ENCODE data around the gene NAP1L2. TPM values are rescaled to one million over a fixed set of nuclear protein-coding genes. Genes with fewer than 3 reads are reported as not detected.

Gene NAP1L2
- total RNA-seq, 1 experiment from 2014 or later = not detected

DNA sequence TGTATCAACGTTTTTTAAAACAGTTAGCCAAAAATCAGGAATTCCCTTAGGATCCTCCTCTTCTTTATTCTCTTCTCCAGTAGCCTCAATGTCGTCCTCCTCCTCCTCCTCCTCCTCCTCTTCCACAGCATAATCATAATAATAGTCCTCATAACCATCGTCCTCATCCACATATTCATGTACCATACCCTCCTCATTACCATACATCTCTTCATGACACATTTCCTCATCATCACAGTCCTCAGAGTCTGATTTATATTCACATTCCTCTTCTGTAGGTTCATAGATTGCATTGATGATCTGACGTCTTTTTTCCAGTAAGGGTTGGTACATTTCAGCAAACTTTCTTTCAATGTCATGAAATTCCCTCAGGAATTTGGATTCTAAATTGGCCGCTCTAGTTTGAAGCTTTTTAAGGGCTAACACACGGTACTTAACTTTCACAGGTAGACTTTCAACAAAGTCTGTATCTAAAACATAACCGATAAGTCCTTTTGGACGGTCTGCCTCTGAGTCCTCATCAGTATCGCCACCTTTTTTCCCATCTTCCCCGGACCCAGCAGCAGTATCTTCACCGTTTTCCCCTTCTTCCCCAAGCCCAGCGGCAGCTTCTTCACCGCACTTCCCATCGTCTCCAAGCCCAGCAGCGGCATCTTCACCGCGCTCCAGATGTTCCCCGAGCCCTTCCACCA, 771 bp downstream of the NAP1L2 start:
- CTCF ChIA-PET = no interaction called here
- Histone ChIP-seq H3K9me2 (ENCODE audit: insufficient read depth) (no peaks in the 10 kb centered on the region), H3K27me3 (ENCODE audit: insufficient read depth, low read length) (no peaks in the 10 kb centered on the region), H3K4me1 (ENCODE audit: control insufficient read depth in 1 of 2, insufficient read depth in 2 of 2, low read length in 2 of 2) (no peaks in the 10 kb centered on the region), H3K4me2 (ENCODE audit: low read length) (no peak overlapping the region), H3K9me3 (ENCODE audit: control insufficient read depth in 1 of 2, insufficient read depth in 1 of 2, low read depth in 1 of 2, low read length in 2 of 2) (no peaks in the 10 kb centered on the region), H3K9ac (ENCODE audit: low read length) (no peak overlapping the region), H3K4me3 (replicated peaks in 1 of 2; ENCODE audit: low read depth in 1 of 2, low read length in 2 of 2) (no peak overlapping the region), H2AFZ (ENCODE audit: low read depth, low read length, poor library complexity, severe bottlenecking) (no peak overlapping the region), H3K36me3 (ENCODE audit: control insufficient read depth in 1 of 2, insufficient read depth in 2 of 2, low read length in 2 of 2) (no peaks in the 10 kb centered on the region), H3K79me2 (ENCODE audit: insufficient read depth, low read length) (no peaks in the 10 kb centered on the region), H3K27ac (ENCODE audit: low read depth, low read length) (no peak overlapping the region), H4K20me1 (ENCODE audit: insufficient read depth) (no peaks in the 10 kb centered on the region)
- POLR2A ChIA-PET = no interaction called here
- no peak for ATAC-seq
- intact Hi-C loops (cut with micrococcal nuclease) = no loop called here
- RAD21 ChIA-PET (ENCODE audit: low non-redundant PET in 1 of 2, low total read pairs in 2 of 2, uncharacterized antibody in 2 of 2, unreplicated experiment in 2 of 2) = no interaction called here
- TF ChIP-seq YY1 (IDR thresholded peaks at IDR 0.05; ENCODE audit: extremely low read depth, insufficient replicate concordance, low read depth, low read length) (no peak), ZNF274 (IDR thresholded peaks at IDR 0.05; ENCODE audit: low read depth, low read length) (no peak), POLR2AphosphoS5 (IDR thresholded peaks at IDR 0.05; ENCODE audit: low read depth, low read length) (no peak), JUND (IDR thresholded peaks at IDR 0.05) (no peak), FOSL1 (IDR thresholded peaks at IDR 0.05; ENCODE audit: low read depth) (no peak), ELF1 (IDR thresholded peaks at IDR 0.05; ENCODE audit: borderline replicate concordance, low read depth) (no peak), TCF7L2 (IDR thresholded peaks at IDR 0.05; ENCODE audit: borderline replicate concordance, extremely low read depth, insufficient read depth, insufficient read length) (no peak), SP1 (IDR thresholded peaks at IDR 0.05; ENCODE audit: low read depth) (no peak), EZH2 (IDR thresholded peaks at IDR 0.05) (no peak), ZFX (IDR thresholded peaks at IDR 0.05) (no peak), CEBPB (IDR thresholded peaks at IDR 0.05; ENCODE audit: low read depth) (no peak), RAD21 (IDR thresholded peaks at IDR 0.05; ENCODE audit: low read depth) (no peak), CBX3 (IDR thresholded peaks at IDR 0.05; ENCODE audit: low read depth) (no peak), EZH2phosphoT487 (IDR thresholded peaks at IDR 0.05; ENCODE audit: borderline replicate concordance) (no peak)
- TF ChIP-seq, protein P1, sequence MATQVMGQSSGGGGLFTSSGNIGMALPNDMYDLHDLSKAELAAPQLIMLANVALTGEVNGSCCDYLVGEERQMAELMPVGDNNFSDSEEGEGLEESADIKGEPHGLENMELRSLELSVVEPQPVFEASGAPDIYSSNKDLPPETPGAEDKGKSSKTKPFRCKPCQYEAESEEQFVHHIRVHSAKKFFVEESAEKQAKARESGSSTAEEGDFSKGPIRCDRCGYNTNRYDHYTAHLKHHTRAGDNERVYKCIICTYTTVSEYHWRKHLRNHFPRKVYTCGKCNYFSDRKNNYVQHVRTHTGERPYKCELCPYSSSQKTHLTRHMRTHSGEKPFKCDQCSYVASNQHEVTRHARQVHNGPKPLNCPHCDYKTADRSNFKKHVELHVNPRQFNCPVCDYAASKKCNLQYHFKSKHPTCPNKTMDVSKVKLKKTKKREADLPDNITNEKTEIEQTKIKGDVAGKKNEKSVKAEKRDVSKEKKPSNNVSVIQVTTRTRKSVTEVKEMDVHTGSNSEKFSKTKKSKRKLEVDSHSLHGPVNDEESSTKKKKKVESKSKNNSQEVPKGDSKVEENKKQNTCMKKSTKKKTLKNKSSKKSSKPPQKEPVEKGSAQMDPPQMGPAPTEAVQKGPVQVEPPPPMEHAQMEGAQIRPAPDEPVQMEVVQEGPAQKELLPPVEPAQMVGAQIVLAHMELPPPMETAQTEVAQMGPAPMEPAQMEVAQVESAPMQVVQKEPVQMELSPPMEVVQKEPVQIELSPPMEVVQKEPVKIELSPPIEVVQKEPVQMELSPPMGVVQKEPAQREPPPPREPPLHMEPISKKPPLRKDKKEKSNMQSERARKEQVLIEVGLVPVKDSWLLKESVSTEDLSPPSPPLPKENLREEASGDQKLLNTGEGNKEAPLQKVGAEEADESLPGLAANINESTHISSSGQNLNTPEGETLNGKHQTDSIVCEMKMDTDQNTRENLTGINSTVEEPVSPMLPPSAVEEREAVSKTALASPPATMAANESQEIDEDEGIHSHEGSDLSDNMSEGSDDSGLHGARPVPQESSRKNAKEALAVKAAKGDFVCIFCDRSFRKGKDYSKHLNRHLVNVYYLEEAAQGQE (IDR thresholded peaks at IDR 0.05; ENCODE audit: low read depth) = no peak
- TF ChIP-seq, protein P2, sequence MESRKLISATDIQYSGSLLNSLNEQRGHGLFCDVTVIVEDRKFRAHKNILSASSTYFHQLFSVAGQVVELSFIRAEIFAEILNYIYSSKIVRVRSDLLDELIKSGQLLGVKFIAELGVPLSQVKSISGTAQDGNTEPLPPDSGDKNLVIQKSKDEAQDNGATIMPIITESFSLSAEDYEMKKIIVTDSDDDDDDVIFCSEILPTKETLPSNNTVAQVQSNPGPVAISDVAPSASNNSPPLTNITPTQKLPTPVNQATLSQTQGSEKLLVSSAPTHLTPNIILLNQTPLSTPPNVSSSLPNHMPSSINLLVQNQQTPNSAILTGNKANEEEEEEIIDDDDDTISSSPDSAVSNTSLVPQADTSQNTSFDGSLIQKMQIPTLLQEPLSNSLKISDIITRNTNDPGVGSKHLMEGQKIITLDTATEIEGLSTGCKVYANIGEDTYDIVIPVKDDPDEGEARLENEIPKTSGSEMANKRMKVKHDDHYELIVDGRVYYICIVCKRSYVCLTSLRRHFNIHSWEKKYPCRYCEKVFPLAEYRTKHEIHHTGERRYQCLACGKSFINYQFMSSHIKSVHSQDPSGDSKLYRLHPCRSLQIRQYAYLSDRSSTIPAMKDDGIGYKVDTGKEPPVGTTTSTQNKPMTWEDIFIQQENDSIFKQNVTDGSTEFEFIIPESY (IDR thresholded peaks at IDR 0.05; ENCODE audit: extremely low read depth, insufficient replicate concordance, low read length) = no peak
- TF ChIP-seq, protein P3, sequence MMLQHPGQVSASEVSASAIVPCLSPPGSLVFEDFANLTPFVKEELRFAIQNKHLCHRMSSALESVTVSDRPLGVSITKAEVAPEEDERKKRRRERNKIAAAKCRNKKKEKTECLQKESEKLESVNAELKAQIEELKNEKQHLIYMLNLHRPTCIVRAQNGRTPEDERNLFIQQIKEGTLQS (IDR thresholded peaks at IDR 0.05) = no peak
- no peak for DNase-seq (ENCODE audit: low read depth, low spot score)
- no TSS peak for BruUV-seq (replicated peaks)

All from HCT116 (cell line).